RCC 7860 (cell line): ENCODE results near the gene SNUPN.

ENCODE experiments used
- DNase-seq: peaks from one replicate; pipeline ENCODE4 v3.0.0-alpha.2; 2015; ENCODE audit warnings: low spot score
- FAIRE-seq: peaks from 2 replicates; lab custom pipeline; 2012; peaks lifted over from hg19 to GRCh38; lab: Jason Lieb, UNC

The SNUPN gene

GRCh38 chr15:75654201-75654907, 28.8 kb upstream of the SNUPN start:
- FAIRE-seq (no peak), DNase-seq (no peak)

DNA sequence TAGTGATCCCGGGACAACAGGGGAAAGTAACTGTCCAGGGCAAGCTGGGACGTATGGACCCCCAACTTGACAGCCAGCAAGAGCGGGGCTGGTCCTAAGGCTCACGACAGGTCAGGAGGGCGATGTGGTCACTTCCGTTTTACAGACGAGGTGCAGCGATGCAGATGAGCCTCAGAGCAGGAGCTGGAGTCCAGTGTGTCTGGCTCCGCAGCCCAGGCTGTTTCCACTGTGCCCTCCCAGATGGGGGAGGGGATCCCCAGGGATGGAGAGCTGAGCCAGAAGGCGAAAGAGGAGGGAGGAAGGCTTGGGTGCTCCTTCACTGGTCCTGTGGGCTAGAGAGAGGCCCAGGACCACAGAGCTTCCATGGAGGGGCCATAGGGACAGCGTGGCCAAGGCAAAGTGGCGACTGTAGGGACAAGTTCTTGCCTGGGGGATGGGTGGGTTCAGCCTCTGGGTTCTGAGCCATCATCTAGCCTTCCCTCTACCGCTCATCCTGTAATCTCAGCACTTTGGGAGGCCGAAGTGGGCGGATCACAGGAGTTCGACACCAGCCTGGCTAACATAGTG, 27.9 kb upstream of the SNUPN start:
- DNase-seq (no peak), FAIRE-seq (no peak)

GRCh38 chr15:75651810-75652543, 26.5 kb upstream of the SNUPN start:
- FAIRE-seq (no peak), DNase-seq (no peak)

- FAIRE-seq (no peak), DNase-seq (peak; percentile 57)
Observed at GRCh38 chr15:75650908-75651809, 25.6 kb upstream of the SNUPN start.

DNA sequence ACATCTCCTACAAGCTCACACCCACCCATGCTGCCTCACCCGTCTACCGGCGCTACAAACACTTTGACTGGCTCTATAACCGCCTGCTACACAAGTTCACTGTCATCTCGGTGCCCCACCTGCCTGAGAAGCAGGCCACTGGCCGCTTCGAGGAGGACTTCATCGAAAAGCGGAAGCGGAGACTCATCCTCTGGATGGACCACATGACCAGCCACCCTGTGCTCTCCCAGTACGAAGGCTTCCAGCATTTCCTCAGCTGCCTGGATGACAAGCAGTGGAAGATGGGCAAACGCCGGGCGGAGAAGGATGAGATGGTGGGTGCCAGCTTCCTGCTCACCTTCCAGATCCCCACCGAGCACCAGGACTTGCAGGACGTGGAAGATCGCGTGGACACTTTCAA, 24.3 kb upstream of the SNUPN start:
- no peak for DNase-seq
- no peak for FAIRE-seq

DNA sequence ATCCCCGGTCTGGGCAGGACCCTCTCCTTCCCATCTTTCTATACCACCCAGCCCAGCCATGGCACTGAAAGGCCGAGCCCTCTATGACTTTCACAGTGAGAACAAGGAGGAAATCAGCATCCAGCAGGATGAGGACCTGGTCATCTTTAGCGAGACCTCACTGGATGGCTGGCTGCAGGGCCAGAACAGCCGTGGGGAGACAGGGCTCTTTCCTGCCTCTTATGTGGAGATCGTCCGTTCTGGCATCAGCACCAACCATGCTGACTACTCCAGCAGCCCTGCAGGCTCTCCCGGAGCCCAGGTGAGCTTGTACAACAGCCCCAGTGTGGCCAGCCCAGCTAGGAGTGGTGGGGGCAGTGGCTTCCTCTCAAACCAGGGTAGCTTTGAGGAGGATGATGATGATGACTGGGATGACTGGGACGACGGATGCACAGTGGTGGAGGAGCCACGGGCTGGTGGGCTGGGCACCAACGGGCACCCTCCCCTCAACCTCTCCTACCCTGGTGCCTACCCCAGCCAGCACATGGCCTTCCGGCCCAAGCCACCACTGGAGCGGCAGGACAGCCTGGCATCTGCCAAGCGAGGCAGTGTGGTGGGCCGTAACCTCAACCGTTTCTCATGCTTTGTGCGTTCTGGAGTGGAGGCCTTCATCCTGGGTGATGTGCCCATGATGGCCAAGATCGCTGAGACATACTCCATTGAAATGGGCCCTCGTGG, 23.7 kb upstream of the SNUPN start:
- DNase-seq, result no peak

DNA sequence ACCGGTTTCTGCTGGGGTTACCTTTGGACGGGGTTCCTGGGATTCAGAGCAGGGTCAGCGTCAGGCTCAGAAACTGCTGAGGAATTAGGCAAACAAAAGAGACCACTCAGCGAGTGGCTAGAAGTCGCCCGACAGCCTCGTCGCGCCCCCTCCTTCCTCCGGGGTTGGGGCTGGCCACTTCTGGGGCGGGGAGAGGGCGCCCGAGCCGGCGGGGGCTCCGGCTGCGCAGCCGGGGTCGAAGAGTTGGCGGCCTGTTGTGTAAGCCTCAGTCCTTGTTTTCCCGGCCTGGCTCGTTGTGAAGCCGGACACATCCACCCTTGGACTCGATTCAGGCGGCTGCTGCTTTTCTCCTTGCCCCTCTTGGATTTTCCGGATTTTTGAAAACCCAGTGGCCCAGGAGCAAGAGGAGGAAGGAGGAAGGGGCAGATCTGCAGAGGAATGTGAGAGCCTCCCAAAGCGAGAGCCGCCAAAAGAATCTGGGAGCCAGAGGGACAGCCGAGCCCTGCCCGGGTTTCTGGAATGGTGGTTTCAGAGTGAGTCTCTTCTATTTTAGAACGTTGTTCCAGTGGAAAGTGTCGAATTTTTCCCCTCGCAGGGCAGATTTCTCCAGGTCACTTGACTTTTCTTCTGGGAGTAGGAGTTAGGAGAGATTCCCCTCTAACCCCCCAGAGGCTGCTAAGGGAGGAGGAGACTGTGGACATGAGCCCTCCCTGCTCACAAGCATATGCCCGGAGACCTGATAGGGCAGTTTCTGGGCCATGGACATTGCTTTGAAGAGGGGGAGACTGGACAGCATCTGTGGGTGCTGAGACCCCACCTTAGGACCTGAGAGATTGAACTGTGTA, 22.9 kb upstream of the SNUPN start:
- FAIRE-seq, result no peak

More for the DNA sequence above, 23.7 kb upstream of the SNUPN start:
- no peak for FAIRE-seq

GRCh38 chr15:75647370-75648155, 22.0 kb upstream of the SNUPN start, which contains the start of gene SNX33:
Gene SNX33, plus strand, starts transcription at chr15:75647912. Its CDS starts 1,191 bp downstream, at chr15:75649103.
- DNase-seq, result peak; percentile 43
- no peak for FAIRE-seq

More for the DNA sequence above, 22.9 kb upstream of the SNUPN start:
- no peak for DNase-seq

DNA sequence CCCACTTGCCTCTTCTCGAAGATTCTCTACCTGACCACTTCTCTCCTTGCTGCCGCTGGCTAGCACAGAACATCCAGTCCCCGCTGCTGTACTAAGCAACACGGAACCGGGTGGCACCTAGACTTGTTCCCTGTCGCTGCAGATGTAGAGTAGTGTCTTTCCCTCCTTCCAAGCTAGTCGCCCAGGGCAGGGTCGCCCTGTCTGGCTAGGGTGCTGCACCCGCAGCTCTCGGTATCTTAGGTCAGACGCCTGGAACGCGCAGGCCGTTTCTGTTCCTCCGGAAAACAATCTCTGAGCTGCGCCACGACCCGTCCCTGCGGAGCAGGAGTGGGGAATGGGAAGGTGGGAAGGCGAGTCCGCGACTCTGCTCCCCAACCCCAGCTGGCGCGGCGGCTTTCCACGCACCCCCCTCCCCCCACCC, 21.4 kb upstream of the SNUPN start:
- DNase-seq (no peak), FAIRE-seq (no peak)

GRCh38 chr15:75646112-75646943, 20.8 kb upstream of the SNUPN start:
- DNase-seq, result no peak
- no peak for FAIRE-seq

- DNase-seq (no peak), FAIRE-seq (no peak)
Observed at GRCh38 chr15:75644376-75644775, 18.9 kb upstream of the SNUPN start.

- FAIRE-seq (no peak), DNase-seq (no peak)
Observed at GRCh38 chr15:75641603-75642002, 16.1 kb upstream of the SNUPN start.

DNA sequence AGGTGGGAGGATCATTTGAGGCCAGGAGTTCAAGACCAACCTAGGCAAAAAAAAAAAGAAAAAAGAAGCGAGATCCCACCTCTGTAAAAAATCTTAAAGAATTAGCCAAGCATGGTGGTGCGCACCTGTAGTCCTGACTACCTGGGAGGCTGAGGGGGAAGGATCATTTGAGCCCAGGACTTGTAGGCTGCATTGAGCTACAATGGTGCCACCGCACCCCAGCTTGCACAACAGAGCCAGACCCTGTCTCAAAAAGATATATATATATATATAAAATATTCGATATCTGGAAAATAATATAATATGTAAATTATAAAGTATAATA, 15.6 kb upstream of the SNUPN start:
- FAIRE-seq (no peak), DNase-seq (no peak)

- FAIRE-seq (no peak), DNase-seq (peak; percentile 43)
Observed at GRCh38 chr15:75640483-75641178, 15.1 kb upstream of the SNUPN start.

- DNase-seq (peak; percentile 87), FAIRE-seq (peak; percentile 83)
Observed at GRCh38 chr15:75639709-75640482, 14.4 kb upstream of the SNUPN start, which contains the start of gene IMP3. Gene IMP3, minus strand, starts transcription at chr15:75640224. Its CDS starts 56 bp downstream, at chr15:75640168.

DNA sequence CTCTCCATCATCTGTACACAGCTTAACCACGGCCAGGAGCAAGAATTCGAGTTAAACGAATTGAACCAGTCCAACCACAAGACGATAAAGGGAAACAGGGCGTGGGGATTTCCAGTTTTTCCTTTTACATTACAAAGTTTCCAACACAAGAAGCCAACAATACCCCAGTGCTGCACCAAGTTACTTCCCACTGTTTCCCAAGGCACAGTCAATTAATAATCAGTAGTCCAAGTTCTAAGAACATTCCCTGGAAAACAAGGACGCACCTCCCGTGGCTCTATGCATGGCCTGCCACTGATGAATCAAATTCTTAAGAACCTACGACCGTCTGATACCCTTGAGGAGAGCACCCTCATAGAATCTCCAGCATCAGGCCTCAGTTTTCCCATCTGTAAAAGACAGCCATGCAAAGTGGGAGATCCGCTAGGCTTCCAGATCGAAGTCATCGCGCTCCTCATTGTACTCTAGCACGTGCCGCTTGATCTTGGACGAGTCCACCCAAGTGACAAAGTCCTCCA, 13.7 kb upstream of the SNUPN start:
- no peak for FAIRE-seq
- DNase-seq, result no peak
